ENCODE results near the gene MGLL. TPM values are rescaled to one million over a fixed set of nuclear protein-coding genes. Genes with fewer than 3 reads are reported as not detected.

Gene MGLL
- total RNA-seq, 3 donors from 2014 or later = 25.8 to 79.5 (median 30.2) TPM

- TF ChIP-seq POLR2AphosphoS5 (IDR thresholded peaks at IDR 0.05) (no peak), CTCF (IDR thresholded peaks at IDR 0.05) (no peak), POLR2A (IDR thresholded peaks at IDR 0.05) (no peak)
- H3K27ac ChIP-seq = no peak overlapping the region
Observed at GRCh38 chr3:127777332-127777731, 45.0 kb downstream of the MGLL start.

GRCh38 chr3:127776347-127776746, 46.0 kb downstream of the MGLL start:
- H3K27me3 ChIP-seq = no peaks in the 10 kb centered on the region
- intact Hi-C loops (cut with DNase I; ENCODE audit: low total_unique reads) = no loop called here
- DNase-seq (ENCODE audit: low spot score in 2 of 2) = no peak
- H3K4me1 ChIP-seq = no peaks in the 10 kb centered on the region
- H3K27ac ChIP-seq = peak overlapping the region in 1 of 2 donors; percentile 54
- peaks cover 0 to 3% of the 10 kb centered on the region in 2 donors for H3K9me3 ChIP-seq
- H3K4me3 ChIP-seq = no peak overlapping the region
- no peak for TF ChIP-seq POLR2AphosphoS5 (IDR thresholded peaks at IDR 0.05)
- no peak for TF ChIP-seq CTCF (IDR thresholded peaks at IDR 0.05)
- no peak for TF ChIP-seq POLR2A (IDR thresholded peaks at IDR 0.05)
- no peaks in the 10 kb centered on the region for H3K36me3 ChIP-seq

More at GRCh38 chr3:127777332-127777731, 45.0 kb downstream of the MGLL start:
- Histone ChIP-seq H3K4me3 (no peak overlapping the region), H3K4me1 (no peaks in the 10 kb centered on the region), H3K27me3 (no peaks in the 10 kb centered on the region), H3K9me3 (peaks cover 0 to 3% of the 10 kb centered on the region in 2 donors), H3K36me3 (no peaks in the 10 kb centered on the region)
- DNase-seq (ENCODE audit: low spot score in 2 of 2) = no peak
- intact Hi-C loops (cut with DNase I; ENCODE audit: low total_unique reads) = no loop called here

GRCh38 chr3:127775398-127776109, 46.8 kb downstream of the MGLL start:
- Histone ChIP-seq H3K9me3 (peaks cover 0 to 3% of the 10 kb centered on the region in 2 donors), H3K4me1 (no peaks in the 10 kb centered on the region), H3K27ac (peak overlapping the region; percentile 52 to 54), H3K4me3 (no peak overlapping the region), H3K27me3 (no peaks in the 10 kb centered on the region), H3K36me3 (no peaks in the 10 kb centered on the region)
- intact Hi-C loops (cut with DNase I; ENCODE audit: low total_unique reads) = no loop called here
- no peak for TF ChIP-seq POLR2AphosphoS5 (IDR thresholded peaks at IDR 0.05)
- no peak for TF ChIP-seq POLR2A (IDR thresholded peaks at IDR 0.05)
- TF ChIP-seq CTCF (IDR thresholded peaks at IDR 0.05) = no peak
- no peak for DNase-seq (ENCODE audit: low spot score in 2 of 2)

DNA sequence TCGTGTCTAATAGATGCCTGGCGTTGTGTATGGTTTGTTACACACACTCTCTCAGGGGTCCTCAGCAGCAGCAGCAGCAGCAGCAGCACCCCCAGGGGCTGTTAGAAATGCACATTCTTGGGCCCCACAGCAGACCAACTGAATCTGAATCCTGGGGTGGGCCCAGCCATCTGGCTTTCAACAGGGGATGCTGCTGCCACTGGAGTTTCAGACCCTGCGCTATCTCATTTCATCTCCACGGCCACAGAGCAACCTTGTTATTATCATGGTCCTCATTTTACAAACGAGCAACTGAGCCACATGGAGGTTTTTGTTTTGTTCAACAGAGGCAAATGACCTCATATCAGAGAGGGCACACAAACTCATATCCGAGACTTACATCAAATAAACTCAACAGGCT, 47.7 kb downstream of the MGLL start:
- Histone ChIP-seq H3K27ac (no peak overlapping the region), H3K36me3 (no peaks in the 10 kb centered on the region), H3K27me3 (no peaks in the 10 kb centered on the region), H3K4me1 (no peaks in the 10 kb centered on the region), H3K9me3 (peaks cover 0 to 3% of the 10 kb centered on the region in 2 donors), H3K4me3 (no peak overlapping the region)
- intact Hi-C loops (cut with DNase I; ENCODE audit: low total_unique reads) = no loop called here
- DNase-seq (ENCODE audit: low spot score in 2 of 2) = no peak
- TF ChIP-seq POLR2AphosphoS5 (IDR thresholded peaks at IDR 0.05) = no peak
- no peak for TF ChIP-seq CTCF (IDR thresholded peaks at IDR 0.05)
- no peak for TF ChIP-seq POLR2A (IDR thresholded peaks at IDR 0.05)

GRCh38 chr3:127773752-127774395, 48.4 kb downstream of the MGLL start:
- Histone ChIP-seq H3K4me1 (no peaks in the 10 kb centered on the region), H3K4me3 (no peak overlapping the region), H3K9me3 (peaks cover 3% of the 10 kb centered on the region in 2 donors), H3K27me3 (no peaks in the 10 kb centered on the region), H3K27ac (no peak overlapping the region), H3K36me3 (no peaks in the 10 kb centered on the region)
- intact Hi-C loops (cut with DNase I; ENCODE audit: low total_unique reads) = no loop called here
- no peak for TF ChIP-seq POLR2AphosphoS5 (IDR thresholded peaks at IDR 0.05)
- TF ChIP-seq POLR2A (IDR thresholded peaks at IDR 0.05) = no peak
- TF ChIP-seq CTCF (IDR thresholded peaks at IDR 0.05) = no peak
- no peak for DNase-seq (ENCODE audit: low spot score in 2 of 2)

All from breast epithelium (tissue), 4 donors.